ENCODE results near the gene GON7. TPM values are rescaled to one million over a fixed set of nuclear protein-coding genes. Genes with fewer than 3 reads are reported as not detected.

Gene GON7
- total RNA-seq, 4 donors from 2014 or later = 5.6 to 11.3 (median 7.4) TPM

GRCh38 chr14:93156693-93157369 is 50.0 kb downstream of the GON7 start:
- H3K4me1 ChIP-seq = no peaks in the 10 kb centered on the region
- H3K27me3 ChIP-seq = no peaks in the 10 kb centered on the region
- WGBS = 66% methylated on average over 8 of the region's 8 CpGs
- H3K27ac ChIP-seq = no peak overlapping the region
- H3K4me3 ChIP-seq = no peak overlapping the region
- TF ChIP-seq EP300 (IDR thresholded peaks at IDR 0.05) (no peak), POLR2AphosphoS5 (IDR thresholded peaks at IDR 0.05) (no peak), POLR2A (IDR thresholded peaks at IDR 0.05) (no peak)
- TF ChIP-seq, protein P1, sequence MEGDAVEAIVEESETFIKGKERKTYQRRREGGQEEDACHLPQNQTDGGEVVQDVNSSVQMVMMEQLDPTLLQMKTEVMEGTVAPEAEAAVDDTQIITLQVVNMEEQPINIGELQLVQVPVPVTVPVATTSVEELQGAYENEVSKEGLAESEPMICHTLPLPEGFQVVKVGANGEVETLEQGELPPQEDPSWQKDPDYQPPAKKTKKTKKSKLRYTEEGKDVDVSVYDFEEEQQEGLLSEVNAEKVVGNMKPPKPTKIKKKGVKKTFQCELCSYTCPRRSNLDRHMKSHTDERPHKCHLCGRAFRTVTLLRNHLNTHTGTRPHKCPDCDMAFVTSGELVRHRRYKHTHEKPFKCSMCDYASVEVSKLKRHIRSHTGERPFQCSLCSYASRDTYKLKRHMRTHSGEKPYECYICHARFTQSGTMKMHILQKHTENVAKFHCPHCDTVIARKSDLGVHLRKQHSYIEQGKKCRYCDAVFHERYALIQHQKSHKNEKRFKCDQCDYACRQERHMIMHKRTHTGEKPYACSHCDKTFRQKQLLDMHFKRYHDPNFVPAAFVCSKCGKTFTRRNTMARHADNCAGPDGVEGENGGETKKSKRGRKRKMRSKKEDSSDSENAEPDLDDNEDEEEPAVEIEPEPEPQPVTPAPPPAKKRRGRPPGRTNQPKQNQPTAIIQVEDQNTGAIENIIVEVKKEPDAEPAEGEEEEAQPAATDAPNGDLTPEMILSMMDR (IDR thresholded peaks at IDR 0.05) = no peak
- H3K9me3 ChIP-seq = no peaks in the 10 kb centered on the region
- no peak for DNase-seq (ENCODE audit: low spot score in 2 of 2)
- H3K36me3 ChIP-seq = no peaks in the 10 kb centered on the region

GRCh38 chr14:93155667-93156066 is 51.2 kb downstream of the GON7 start:
- no peak for DNase-seq (ENCODE audit: low spot score in 2 of 2)
- Histone ChIP-seq H3K4me1 (peaks cover 4% of the 10 kb centered on the region), H3K27me3 (no peaks in the 10 kb centered on the region), H3K4me3 (no peak overlapping the region), H3K27ac (no peak overlapping the region), H3K36me3 (no peaks in the 10 kb centered on the region), H3K9me3 (no peaks in the 10 kb centered on the region)
- WGBS = 69% methylated on average over 2 of the region's 2 CpGs
- TF ChIP-seq EP300 (IDR thresholded peaks at IDR 0.05) = no peak
- no peak for TF ChIP-seq POLR2A (IDR thresholded peaks at IDR 0.05)
- TF ChIP-seq, protein P1 (IDR thresholded peaks at IDR 0.05) = no peak
- no peak for TF ChIP-seq POLR2AphosphoS5 (IDR thresholded peaks at IDR 0.05)

DNA sequence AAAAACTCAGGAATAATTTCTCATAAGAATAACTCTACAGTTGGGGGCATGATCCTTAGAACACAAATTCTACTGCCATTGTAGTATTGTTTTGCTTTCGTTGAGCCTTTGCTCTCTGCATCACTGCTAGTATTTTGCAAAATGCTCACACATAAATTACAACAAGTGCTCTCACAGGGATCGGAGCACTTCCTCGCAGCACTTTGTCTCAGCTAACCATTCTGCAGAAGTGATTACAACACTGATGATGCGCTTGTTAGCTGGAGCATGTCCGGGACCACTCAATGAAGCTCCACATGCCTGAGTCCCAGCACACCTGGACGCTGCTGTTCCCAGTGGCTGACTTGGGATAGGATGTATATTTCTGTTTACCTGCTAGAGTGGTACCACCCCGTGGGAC is 53.7 kb downstream of the GON7 start:
- Histone ChIP-seq H3K4me1 (peaks cover 8% of the 10 kb centered on the region), H3K36me3 (no peaks in the 10 kb centered on the region), H3K27me3 (no peaks in the 10 kb centered on the region), H3K27ac (no peak overlapping the region), H3K4me3 (no peak overlapping the region), H3K9me3 (no peaks in the 10 kb centered on the region)
- 80% methylated on average over 7 of the region's 7 CpGs for WGBS
- no peak for DNase-seq (ENCODE audit: low spot score in 2 of 2)
- TF ChIP-seq POLR2AphosphoS5 (IDR thresholded peaks at IDR 0.05) = no peak

Other genes with a start within 250 kb of the GON7 start
- gene ITPK1, start 91.1 kb downstream of the GON7 start, total RNA-seq = 10 to 100 TPM; 29.9 to 33.6 (median 32.2) TPM
- gene MOAP1, start 22.2 kb downstream of the GON7 start, total RNA-seq = 10 to 100 TPM; 18.2 to 33.9 (median 24.1) TPM
- 10 to 100 TPM in 1 of 4 donors, 1 to 10 TPM in 3; 6.6 to 11.5 (median 7.1) TPM for gene LYSET, start 21.7 kb downstream of the GON7 start, total RNA-seq
- 10 to 100 TPM; 20.6 to 38.2 (median 34.1) TPM for gene UBR7, start 191 bp upstream of the GON7 start, total RNA-seq
- gene BTBD7, start 126.0 kb upstream of the GON7 start, total RNA-seq = 10 to 100 TPM; 18.8 to 27.0 (median 23.6) TPM
- gene COX8C, start 140.1 kb upstream of the GON7 start, total RNA-seq = not detected
- gene UNC79, start 223.9 kb upstream of the GON7 start, total RNA-seq = under 1 TPM in 1 of 4 donors, not detected in 3; 0.30 TPM

Data from suprapubic skin (tissue), 4 donors.